ENCODE results near the gene E2F3. TPM values are rescaled to one million over a fixed set of nuclear protein-coding genes. Genes with fewer than 3 reads are reported as not detected.
A peak's percentile ranks its signal among the peaks of the same experiment; 100 is the strongest.

Gene E2F3
- total RNA-seq, 4 donors from 2014 or later: 4.2 to 7.4 (median 6.9) TPM

GRCh38 chr6:20448828-20449227, 47.1 kb downstream of the E2F3 start:
- Histone ChIP-seq H3K36me3 (no peaks in the 10 kb centered on the region), H3K4me3 (no peak overlapping the region), H3K27me3 (no peaks in the 10 kb centered on the region), H3K27ac (no peak overlapping the region), H3K4me1 (peaks cover 0 to 19% (median 0%) of the 10 kb centered on the region in 4 donors), H3K9me3 (no peaks in the 10 kb centered on the region)
- no peak for TF ChIP-seq CTCF (IDR thresholded peaks at IDR 0.05)
- DNase-seq: peak in 1 of 3 donors; percentile 54

DNA sequence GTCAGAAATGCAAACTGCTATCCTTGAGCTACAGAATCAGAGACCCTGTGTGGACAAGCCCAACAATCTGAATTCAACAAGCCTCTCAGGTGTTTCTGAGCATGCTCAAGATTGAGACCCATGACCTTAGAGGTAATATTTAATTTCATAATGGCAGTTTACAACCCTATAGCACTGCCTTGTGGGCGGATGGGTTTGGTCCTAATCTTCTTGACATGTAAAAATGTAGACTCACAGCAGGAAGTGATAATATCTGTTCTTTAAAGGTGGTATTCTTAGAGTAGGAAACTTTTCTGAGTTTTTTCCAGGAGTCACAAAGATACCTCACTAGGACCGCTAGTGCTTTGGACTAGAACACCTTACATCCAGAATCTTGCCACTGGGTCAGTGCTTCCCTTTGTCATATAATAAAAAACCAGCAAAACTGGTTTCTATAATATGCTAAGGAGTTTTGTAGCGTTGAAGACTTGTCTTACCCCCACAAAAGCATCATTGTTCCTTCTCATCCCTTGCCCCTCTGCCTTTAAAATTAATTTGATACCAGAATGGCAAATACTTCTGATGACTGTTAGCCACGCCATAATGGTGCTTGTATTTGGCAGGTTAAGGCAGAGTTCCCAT, 52.6 kb downstream of the E2F3 start:
- H3K27ac ChIP-seq: peak overlapping the region in 1 of 4 donors; percentile 21
- no peak for DNase-seq

GRCh38 chr6:20455251-20455940, 53.7 kb downstream of the E2F3 start:
- Histone ChIP-seq H3K4me3 (no peak overlapping the region), H3K27me3 (no peaks in the 10 kb centered on the region), H3K36me3 (no peaks in the 10 kb centered on the region), H3K27ac (no peak overlapping the region), H3K4me1 (peaks cover 0 to 4% (median 0%) of the 10 kb centered on the region in 4 donors), H3K9me3 (no peaks in the 10 kb centered on the region)
- DNase-seq: no peak
- no peak for TF ChIP-seq POLR2A (IDR thresholded peaks at IDR 0.05)
- no peak for TF ChIP-seq CTCF (IDR thresholded peaks at IDR 0.05)

More for the DNA sequence above, 52.6 kb downstream of the E2F3 start:
- H3K9me3 ChIP-seq: no peaks in the 10 kb centered on the region
- H3K27me3 ChIP-seq: no peaks in the 10 kb centered on the region
- H3K36me3 ChIP-seq: no peaks in the 10 kb centered on the region
- H3K4me1 ChIP-seq: peaks cover 0 to 4% (median 0%) of the 10 kb centered on the region in 4 donors
- TF ChIP-seq POLR2A (IDR thresholded peaks at IDR 0.05): no peak
- TF ChIP-seq CTCF (IDR thresholded peaks at IDR 0.05): peak in 2 of 6 experiments; percentile 14 to 31
- no peak overlapping the region for H3K4me3 ChIP-seq

DNA sequence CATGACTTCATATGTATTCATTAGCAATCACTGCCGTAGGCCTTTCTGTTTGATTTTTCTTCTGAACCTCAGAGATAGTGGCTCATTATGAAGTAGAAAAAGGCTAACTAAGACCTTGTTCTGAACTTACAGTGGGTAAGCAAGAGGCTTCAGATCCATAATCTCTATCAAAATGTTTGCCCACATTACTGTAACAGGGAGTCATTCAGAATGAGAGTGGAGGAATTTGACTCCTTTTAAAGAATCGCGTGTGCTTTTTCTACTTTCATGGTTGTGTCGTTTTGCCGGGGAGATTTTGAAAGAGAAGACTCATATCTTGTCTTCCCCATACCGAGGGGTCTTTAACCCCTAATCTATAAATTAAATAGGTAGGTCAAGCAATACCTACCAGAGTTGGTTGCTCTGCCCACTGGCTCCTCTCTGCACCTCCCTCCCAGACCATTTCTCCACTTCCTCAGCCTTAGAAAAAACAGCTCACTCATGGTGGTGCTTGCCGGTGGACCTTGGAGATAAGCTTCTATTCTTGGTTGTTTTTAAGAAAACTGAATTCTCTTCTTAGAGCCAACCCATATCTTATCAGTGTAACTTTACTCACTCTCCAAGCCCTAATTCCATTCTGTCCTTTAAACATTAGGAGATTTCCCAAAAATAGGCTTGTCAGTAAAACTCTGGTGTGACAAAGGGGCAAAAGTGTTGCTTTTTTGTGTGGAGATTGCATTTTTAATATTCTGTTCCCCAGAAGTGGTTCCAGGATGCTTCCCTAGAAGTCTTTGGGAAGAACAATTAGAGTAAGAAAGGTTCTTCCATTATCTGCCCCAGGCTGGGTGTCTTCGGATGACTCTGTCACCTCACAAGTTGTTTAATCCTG, 56.6 kb downstream of the E2F3 start:
- TF ChIP-seq POLR2A (IDR thresholded peaks at IDR 0.05) (no peak), CTCF (IDR thresholded peaks at IDR 0.05) (no peak)
- no peak overlapping the region for H3K27ac ChIP-seq
- H3K36me3 ChIP-seq: no peaks in the 10 kb centered on the region
- H3K4me1 ChIP-seq: peaks cover 0 to 4% (median 0%) of the 10 kb centered on the region in 4 donors
- no peaks in the 10 kb centered on the region for H3K9me3 ChIP-seq
- no peak for DNase-seq
- H3K4me3 ChIP-seq: no peak overlapping the region
- no peaks in the 10 kb centered on the region for H3K27me3 ChIP-seq

GRCh38 chr6:20459682-20460081, 58.0 kb downstream of the E2F3 start:
- TF ChIP-seq POLR2A (IDR thresholded peaks at IDR 0.05) (no peak), CTCF (IDR thresholded peaks at IDR 0.05) (no peak)
- DNase-seq: no peak
- H3K27ac ChIP-seq: no peak overlapping the region
- peaks cover 0 to 4% (median 0%) of the 10 kb centered on the region in 4 donors for H3K4me1 ChIP-seq
- H3K27me3 ChIP-seq: no peaks in the 10 kb centered on the region
- no peaks in the 10 kb centered on the region for H3K9me3 ChIP-seq
- no peak overlapping the region for H3K4me3 ChIP-seq
- no peaks in the 10 kb centered on the region for H3K36me3 ChIP-seq
